Hepatocyte (in vitro differentiated cells): ENCODE measurements around the gene ARHGEF4. TPM values are rescaled to one million over a fixed set of nuclear protein-coding genes. Genes with fewer than 3 reads are reported as not detected.

Experiments used
- DNase-seq: peaks from one replicate; pipeline ENCODE4 v3.0.0-alpha.2; 2016; ENCODE audit warnings: low spot score
- H2AFZ ChIP-seq: fragments of 200-600 bp; sonication (generic); 2 replicates; pipeline ENCODE4 v1.6.0; 2016; ENCODE audit warnings: antibody characterized with exemption, mild to moderate bottlenecking
- H3K27ac ChIP-seq: fragments of 200-600 bp; sonication (generic); 2 replicates; pipeline ENCODE4 v1.5.1; 2016; ENCODE audit warnings: mild to moderate bottlenecking
- H3K27me3 ChIP-seq: fragments of 200-600 bp; sonication (generic); 2 replicates; pipeline ENCODE4 v1.6.1; 2016
- H3K36me3 ChIP-seq: fragments of 200-600 bp; sonication (generic); replicated peaks from 2 replicates; pipeline ENCODE4 v1.5.1; 2016; ENCODE audit warnings: low read depth; ENCODE audit not compliant: insufficient read depth
- H3K4me1 ChIP-seq: fragments of 200-600 bp; sonication (generic); 2 replicates; pipeline ENCODE4 v1.5.1; 2016; ENCODE audit warnings: mild to moderate bottlenecking, moderate library complexity; ENCODE audit not compliant: insufficient read depth
- H3K4me2 ChIP-seq: fragments of 200-600 bp; sonication (generic); 2 replicates; pipeline ENCODE4 v1.6.0; 2016
- H3K4me3 ChIP-seq: fragments of 200-600 bp; sonication (generic); 2 replicates; pipeline ENCODE4 v1.5.1; 2016; ENCODE audit warnings: mild to moderate bottlenecking
- H3K79me2 ChIP-seq: fragments of 200-600 bp; sonication (generic); 2 replicates; pipeline ENCODE4 v1.6.0; 2017; ENCODE audit warnings: mild to moderate bottlenecking
- H3K9me2 ChIP-seq: fragments of 200-600 bp; sonication (generic); replicated peaks from 2 replicates; pipeline ENCODE4 v1.6.0; 2017; ENCODE audit warnings: mild to moderate bottlenecking; ENCODE audit not compliant: insufficient read depth
- H3K9me3 ChIP-seq: fragments of 200-600 bp; sonication (generic); 2 replicates; pipeline ENCODE4 v1.5.1; 2016; ENCODE audit warnings: low read depth, mild to moderate bottlenecking
- H4K20me1 ChIP-seq: fragments of 200-600 bp; sonication (generic); 2 replicates; pipeline ENCODE4 v1.6.0; 2016; ENCODE audit warnings: mild to moderate bottlenecking; ENCODE audit not compliant: insufficient read depth, poor library complexity, severe bottlenecking
- CTCF ChIP-seq: fragments of 200-600 bp; sonication (generic); IDR thresholded peaks from 2 replicates; pipeline ENCODE4 v1.5.1; 2016; ENCODE audit warnings: antibody characterized with exemption, mild to moderate bottlenecking; ENCODE audit not compliant: poor library complexity
- EZH2 ChIP-seq: fragments of 200-600 bp; sonication (generic); IDR thresholded peaks from 2 replicates; pipeline ENCODE4 v1.6.1; 2016; ENCODE audit warnings: antibody characterized with exemption, mild to moderate bottlenecking, borderline replicate concordance
- EZH2phosphoT487 ChIP-seq: fragments of 200-600 bp; sonication (generic); IDR thresholded peaks from one replicate; pipeline ENCODE4 v1.6.1; 2018; ENCODE audit warnings: antibody characterized with exemption, mild to moderate bottlenecking, low read depth, moderate library complexity; ENCODE audit not compliant: unreplicated experiment, severe bottlenecking
- WGBS: methylation state at CpG from one replicate; pipeline ENCODE4 v1.1.6; 2016; ENCODE audit warnings: low lambda C conversion rate; ENCODE audit errors: missing lambda C conversion rate; 5-methylcytosine and 5-hydroxymethylcytosine counted together
- polyA plus RNA-seq: library from polyadenylated mRNA; unstranded; fragments of >200 nt; fragmentation: Nextera tagmentation; extraction: Ambion mirVana; gene quantifications from 2 replicates; pipeline ENCODE4 v1.2.1, GENCODE V29; 2016
- total RNA-seq: library from RNA; depleted of rRNA; stranded (reverse); fragments of >200 nt; gene quantifications from 2 replicates; pipeline ENCODE4 v1.2.3, GENCODE V29; 2014

Gene ARHGEF4
- total and polyA plus RNA-seq, 2 experiments from 2014 or later, result 11.2 to 15.8 TPM

- no peaks in the 10 kb centered on the region for H3K27me3 ChIP-seq
- H3K4me2 ChIP-seq, result no peak overlapping the region
- TF ChIP-seq EZH2 (no peak), EZH2phosphoT487 (no peak), CTCF (no peak)
These were observed 28.0 kb upstream of the ARHGEF4 start for GRCh38 chr2:130808482-130809268.

GRCh38 chr2:130810490-130810889 is 26.2 kb upstream of the ARHGEF4 start:
- Histone ChIP-seq H3K4me3 (no peak overlapping the region), H3K36me3 (no peaks in the 10 kb centered on the region), H3K27ac (no peak overlapping the region), H3K9me3 (no peaks in the 10 kb centered on the region), H2AFZ (no peak overlapping the region), H3K9me2 (no peaks in the 10 kb centered on the region), H4K20me1 (no peaks in the 10 kb centered on the region), H3K27me3 (no peaks in the 10 kb centered on the region), H3K4me1 (no peaks in the 10 kb centered on the region), H3K4me2 (no peak overlapping the region), H3K79me2 (no peaks in the 10 kb centered on the region)
- TF ChIP-seq EZH2phosphoT487 (no peak), EZH2 (no peak)
- DNase-seq, result no peak
- 73% methylated on average over 7 of the region's 7 CpGs for WGBS

More at GRCh38 chr2:130808482-130809268, 28.0 kb upstream of the ARHGEF4 start:
- H3K36me3 ChIP-seq, result no peaks in the 10 kb centered on the region
- no peak overlapping the region for H3K27ac ChIP-seq
- no peaks in the 10 kb centered on the region for H3K9me2 ChIP-seq
- no peaks in the 10 kb centered on the region for H3K79me2 ChIP-seq
- no peak for DNase-seq
- H3K4me3 ChIP-seq, result no peak overlapping the region
- H3K9me3 ChIP-seq, result no peaks in the 10 kb centered on the region
- no peaks in the 10 kb centered on the region for H3K4me1 ChIP-seq
- no peaks in the 10 kb centered on the region for H4K20me1 ChIP-seq
- WGBS, result 88% methylated on average over 12 of the region's 12 CpGs
- no peak overlapping the region for H2AFZ ChIP-seq

GRCh38 chr2:130813722-130814121 is 23.0 kb upstream of the ARHGEF4 start:
- WGBS, result 55% methylated on average over 5 of the region's 5 CpGs
- H3K4me1 ChIP-seq, result no peaks in the 10 kb centered on the region
- H3K9me2 ChIP-seq, result no peaks in the 10 kb centered on the region
- no peak overlapping the region for H3K27ac ChIP-seq
- H3K79me2 ChIP-seq, result no peaks in the 10 kb centered on the region
- no peaks in the 10 kb centered on the region for H4K20me1 ChIP-seq
- no peaks in the 10 kb centered on the region for H3K36me3 ChIP-seq
- DNase-seq, result no peak
- H3K27me3 ChIP-seq, result no peaks in the 10 kb centered on the region
- H3K4me3 ChIP-seq, result no peak overlapping the region
- H2AFZ ChIP-seq, result no peak overlapping the region
- TF ChIP-seq EZH2phosphoT487 (no peak), CTCF (no peak), EZH2 (no peak)
- H3K4me2 ChIP-seq, result no peak overlapping the region
- H3K9me3 ChIP-seq, result no peaks in the 10 kb centered on the region

- H3K36me3 ChIP-seq, result no peaks in the 10 kb centered on the region
- no peak for TF ChIP-seq CTCF
- no peak for TF ChIP-seq EZH2
- no peak for TF ChIP-seq EZH2phosphoT487
- H3K27ac ChIP-seq, result no peak overlapping the region
- no peaks in the 10 kb centered on the region for H3K27me3 ChIP-seq
- DNase-seq, result no peak
- no peaks in the 10 kb centered on the region for H3K9me2 ChIP-seq
- 92% methylated on average over 15 of the region's 15 CpGs for WGBS
- H4K20me1 ChIP-seq, result no peaks in the 10 kb centered on the region
- no peaks in the 10 kb centered on the region for H3K9me3 ChIP-seq
- H3K79me2 ChIP-seq, result no peaks in the 10 kb centered on the region
- no peak overlapping the region for H3K4me2 ChIP-seq
- no peak overlapping the region for H3K4me3 ChIP-seq
- no peak overlapping the region for H2AFZ ChIP-seq
- H3K4me1 ChIP-seq, result peaks cover 4% of the 10 kb centered on the region
These were observed 21.6 kb upstream of the ARHGEF4 start for GRCh38 chr2:130814931-130815680.
